WTC11 (cell line): ENCODE results near the gene LRRC10B. TPM values are rescaled to one million over a fixed set of nuclear protein-coding genes. Genes with fewer than 3 reads are reported as not detected.

Experiments used
- ATAC-seq: fragments of 200-7000 bp; cut with Tn5 transposase; 2 replicates; pipeline ENCODE4 v1.10.0; 2021; ENCODE audit warnings: mild to moderate bottlenecking, moderate library complexity
- CTCF ChIA-PET: fragments of 300-600 bp; sonication (Branson Sonifier 250); formaldehyde crosslinking; loops from one replicate; lab custom pipeline; 2021; ENCODE audit warnings: antibody characterized with exemption; lab: Charles Lee
- POLR2A ChIA-PET: fragments of 350-600 bp; sonication (Branson Sonifier 250); formaldehyde crosslinking; loops from one replicate; lab custom pipeline; 2021; ENCODE audit warnings: antibody characterized with exemption; lab: Charles Lee
- DNase-seq: peaks from one replicate; pipeline ENCODE4 v3.0.0; 2021; ENCODE audit warnings: low spot score
- H3K27ac Mint-ChIP-seq: 2 replicates; pipeline ENCODE4 v1.8.0; 2021; ENCODE audit warnings: mixed read lengths
- H3K27me3 Mint-ChIP-seq: 2 replicates; pipeline ENCODE4 v1.8.0; 2021; ENCODE audit warnings: low read depth, mild to moderate bottlenecking, moderate library complexity, mixed read lengths
- H3K36me3 Mint-ChIP-seq: 2 replicates; pipeline ENCODE4 v1.8.0; 2021; ENCODE audit warnings: mixed read lengths
- H3K4me1 Mint-ChIP-seq: 2 replicates; pipeline ENCODE4 v1.8.0; 2022; ENCODE audit warnings: mixed read lengths
- H3K4me3 Mint-ChIP-seq: 2 replicates; pipeline ENCODE4 v1.8.0; 2021; ENCODE audit warnings: mild to moderate bottlenecking, moderate library complexity, mixed read lengths
- H3K9me3 Mint-ChIP-seq: 2 replicates; pipeline ENCODE4 v1.8.0; 2021; ENCODE audit warnings: mixed read lengths
- EMX1 ChIP-seq: fragments of 250-450 bp; sonication (Bioruptor Pico); IDR thresholded peaks from 2 replicates; pipeline ENCODE4 v1.8.0; 2021; ENCODE audit warnings: mild to moderate bottlenecking
- FOXP1 ChIP-seq: sonication (generic); formaldehyde crosslinking; IDR thresholded peaks from 2 replicates; pipeline ENCODE4 v1.8.0; 2022; ENCODE audit warnings: missing genetic modification reagents, mild to moderate bottlenecking, moderate library complexity, borderline replicate concordance
- JUN ChIP-seq: sonication (generic); formaldehyde crosslinking; IDR thresholded peaks from 2 replicates; pipeline ENCODE4 v1.8.0; 2023; ENCODE audit warnings: mild to moderate bottlenecking, missing genetic modification reagents
- NFYB ChIP-seq: sonication (generic); formaldehyde crosslinking; conservative IDR thresholded peaks from 2 replicates; pipeline ENCODE4 v1.8.0; 2022; ENCODE audit warnings: low read depth, missing genetic modification reagents
- RELA ChIP-seq: sonication (generic); formaldehyde crosslinking; IDR thresholded peaks from 2 replicates; pipeline ENCODE4 v1.8.1; 2022; ENCODE audit warnings: missing genetic modification reagents, mild to moderate bottlenecking, borderline replicate concordance
- ZNF219 ChIP-seq: sonication (generic); formaldehyde crosslinking; IDR thresholded peaks from 2 replicates; pipeline ENCODE4 v1.8.0; 2023; ENCODE audit warnings: missing genetic modification reagents, mild to moderate bottlenecking, borderline replicate concordance
- total RNA-seq: library from RNA; stranded (reverse); gene quantifications from 3 replicates; pipeline ENCODE4 v1.2.3, GENCODE V29; 2021
- TF ChIP-seq, protein P1 (sequence below): sonication (generic); formaldehyde crosslinking; IDR thresholded peaks from 2 replicates; pipeline ENCODE4 v1.8.0; 2023; ENCODE audit warnings: mild to moderate bottlenecking, missing genetic modification reagents
- TF ChIP-seq, protein P2 (sequence below): fragments of 250-450 bp; sonication (Bioruptor Pico); IDR thresholded peaks from 2 replicates; pipeline ENCODE4 v1.9.0; 2021; ENCODE audit warnings: mild to moderate bottlenecking
- TF ChIP-seq, protein P3 (sequence below): fragments of 250-450 bp; sonication (Bioruptor Pico); IDR thresholded peaks from 2 replicates; pipeline ENCODE4 v1.9.0; 2021; ENCODE audit warnings: mild to moderate bottlenecking
- TF ChIP-seq, protein P4 (sequence below): fragments of 250-450 bp; sonication (Bioruptor Pico); IDR thresholded peaks from 2 replicates; pipeline ENCODE4 v1.9.0; 2021; ENCODE audit warnings: moderate library complexity, mild to moderate bottlenecking, inconsistent platforms, borderline replicate concordance
- TF ChIP-seq, protein P5 (sequence below): sonication (generic); formaldehyde crosslinking; conservative IDR thresholded peaks from 2 replicates; pipeline ENCODE4 v1.8.1; 2022; ENCODE audit warnings: mild to moderate bottlenecking, missing genetic modification reagents

The LRRC10B gene
- total RNA-seq, 1 experiment from 2014 or later = 1.5 TPM

DNA sequence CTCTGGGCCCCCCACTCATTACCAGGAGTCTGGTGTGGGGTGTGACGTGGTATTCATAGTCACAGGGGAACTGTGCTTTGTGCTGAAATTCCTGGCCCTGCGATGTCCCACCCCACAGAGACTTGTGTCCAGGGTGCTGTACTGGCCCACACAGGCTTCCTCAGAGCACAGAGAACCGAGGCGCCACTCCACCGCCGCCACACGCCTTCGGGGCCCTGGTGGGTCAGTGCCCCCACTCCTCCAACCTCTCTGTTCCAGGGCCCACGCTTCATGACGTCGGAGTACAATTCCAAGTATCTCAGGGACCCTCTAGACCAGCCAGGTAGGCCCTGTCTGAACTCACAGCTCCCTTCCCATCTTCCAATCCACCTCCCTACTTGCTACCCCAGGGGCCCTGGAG is 23.5 kb upstream of the LRRC10B start (continued):
- TF ChIP-seq, protein P1, sequence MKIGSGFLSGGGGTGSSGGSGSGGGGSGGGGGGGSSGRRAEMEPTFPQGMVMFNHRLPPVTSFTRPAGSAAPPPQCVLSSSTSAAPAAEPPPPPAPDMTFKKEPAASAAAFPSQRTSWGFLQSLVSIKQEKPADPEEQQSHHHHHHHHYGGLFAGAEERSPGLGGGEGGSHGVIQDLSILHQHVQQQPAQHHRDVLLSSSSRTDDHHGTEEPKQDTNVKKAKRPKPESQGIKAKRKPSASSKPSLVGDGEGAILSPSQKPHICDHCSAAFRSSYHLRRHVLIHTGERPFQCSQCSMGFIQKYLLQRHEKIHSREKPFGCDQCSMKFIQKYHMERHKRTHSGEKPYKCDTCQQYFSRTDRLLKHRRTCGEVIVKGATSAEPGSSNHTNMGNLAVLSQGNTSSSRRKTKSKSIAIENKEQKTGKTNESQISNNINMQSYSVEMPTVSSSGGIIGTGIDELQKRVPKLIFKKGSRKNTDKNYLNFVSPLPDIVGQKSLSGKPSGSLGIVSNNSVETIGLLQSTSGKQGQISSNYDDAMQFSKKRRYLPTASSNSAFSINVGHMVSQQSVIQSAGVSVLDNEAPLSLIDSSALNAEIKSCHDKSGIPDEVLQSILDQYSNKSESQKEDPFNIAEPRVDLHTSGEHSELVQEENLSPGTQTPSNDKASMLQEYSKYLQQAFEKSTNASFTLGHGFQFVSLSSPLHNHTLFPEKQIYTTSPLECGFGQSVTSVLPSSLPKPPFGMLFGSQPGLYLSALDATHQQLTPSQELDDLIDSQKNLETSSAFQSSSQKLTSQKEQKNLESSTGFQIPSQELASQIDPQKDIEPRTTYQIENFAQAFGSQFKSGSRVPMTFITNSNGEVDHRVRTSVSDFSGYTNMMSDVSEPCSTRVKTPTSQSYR (CRISPR knock-in tag) = no peak
- TF ChIP-seq, protein P2, sequence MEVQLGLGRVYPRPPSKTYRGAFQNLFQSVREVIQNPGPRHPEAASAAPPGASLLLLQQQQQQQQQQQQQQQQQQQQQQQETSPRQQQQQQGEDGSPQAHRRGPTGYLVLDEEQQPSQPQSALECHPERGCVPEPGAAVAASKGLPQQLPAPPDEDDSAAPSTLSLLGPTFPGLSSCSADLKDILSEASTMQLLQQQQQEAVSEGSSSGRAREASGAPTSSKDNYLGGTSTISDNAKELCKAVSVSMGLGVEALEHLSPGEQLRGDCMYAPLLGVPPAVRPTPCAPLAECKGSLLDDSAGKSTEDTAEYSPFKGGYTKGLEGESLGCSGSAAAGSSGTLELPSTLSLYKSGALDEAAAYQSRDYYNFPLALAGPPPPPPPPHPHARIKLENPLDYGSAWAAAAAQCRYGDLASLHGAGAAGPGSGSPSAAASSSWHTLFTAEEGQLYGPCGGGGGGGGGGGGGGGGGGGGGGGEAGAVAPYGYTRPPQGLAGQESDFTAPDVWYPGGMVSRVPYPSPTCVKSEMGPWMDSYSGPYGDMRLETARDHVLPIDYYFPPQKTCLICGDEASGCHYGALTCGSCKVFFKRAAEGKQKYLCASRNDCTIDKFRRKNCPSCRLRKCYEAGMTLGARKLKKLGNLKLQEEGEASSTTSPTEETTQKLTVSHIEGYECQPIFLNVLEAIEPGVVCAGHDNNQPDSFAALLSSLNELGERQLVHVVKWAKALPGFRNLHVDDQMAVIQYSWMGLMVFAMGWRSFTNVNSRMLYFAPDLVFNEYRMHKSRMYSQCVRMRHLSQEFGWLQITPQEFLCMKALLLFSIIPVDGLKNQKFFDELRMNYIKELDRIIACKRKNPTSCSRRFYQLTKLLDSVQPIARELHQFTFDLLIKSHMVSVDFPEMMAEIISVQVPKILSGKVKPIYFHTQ (CRISPR knock-in tag) = no peak

DNA sequence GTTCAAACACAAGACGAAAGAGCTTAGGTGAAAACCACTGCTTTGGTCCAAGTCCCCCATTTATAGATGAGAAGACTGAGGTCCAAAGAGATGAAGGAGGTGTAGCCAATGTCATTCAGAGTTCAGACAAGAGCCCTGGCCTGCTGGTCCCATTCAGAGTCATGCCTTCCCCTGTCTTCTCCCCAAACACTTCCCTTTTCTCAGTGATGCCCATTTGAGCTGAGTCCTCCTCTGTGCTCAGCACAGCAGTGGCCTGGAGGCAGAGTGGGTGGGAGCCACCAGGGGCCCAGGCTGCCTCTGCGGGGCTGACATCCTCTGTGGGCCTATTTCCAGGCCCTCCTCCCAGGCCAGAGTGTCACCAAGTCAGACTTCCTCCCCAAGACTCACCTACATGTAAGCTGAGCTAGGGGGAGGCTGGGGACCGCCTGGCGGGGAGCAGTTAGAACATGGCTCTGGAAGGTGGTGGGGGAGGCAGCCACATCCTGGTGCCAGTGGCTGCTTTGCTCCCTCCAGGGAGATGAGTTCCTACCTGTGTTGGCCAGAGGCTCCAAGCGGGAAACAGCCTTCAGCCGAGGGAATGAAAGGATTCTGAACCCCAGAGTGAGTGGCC is 22.4 kb upstream of the LRRC10B start:
- POLR2A ChIA-PET = no interaction called here
- no peak overlapping the region for H3K27ac Mint-ChIP-seq
- TF ChIP-seq EMX1 = no peak
- TF ChIP-seq RELA = no peak
- TF ChIP-seq, protein P3, sequence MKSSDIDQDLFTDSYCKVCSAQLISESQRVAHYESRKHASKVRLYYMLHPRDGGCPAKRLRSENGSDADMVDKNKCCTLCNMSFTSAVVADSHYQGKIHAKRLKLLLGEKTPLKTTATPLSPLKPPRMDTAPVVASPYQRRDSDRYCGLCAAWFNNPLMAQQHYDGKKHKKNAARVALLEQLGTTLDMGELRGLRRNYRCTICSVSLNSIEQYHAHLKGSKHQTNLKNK (CRISPR knock-in tag) = no peak
- TF ChIP-seq ZNF219 (CRISPR knock-in tag) = no peak
- TF ChIP-seq, protein P2 (CRISPR knock-in tag) = no peak
- TF ChIP-seq NFYB (CRISPR knock-in tag) = no peak
- no peak for TF ChIP-seq JUN
- TF ChIP-seq, protein P4, sequence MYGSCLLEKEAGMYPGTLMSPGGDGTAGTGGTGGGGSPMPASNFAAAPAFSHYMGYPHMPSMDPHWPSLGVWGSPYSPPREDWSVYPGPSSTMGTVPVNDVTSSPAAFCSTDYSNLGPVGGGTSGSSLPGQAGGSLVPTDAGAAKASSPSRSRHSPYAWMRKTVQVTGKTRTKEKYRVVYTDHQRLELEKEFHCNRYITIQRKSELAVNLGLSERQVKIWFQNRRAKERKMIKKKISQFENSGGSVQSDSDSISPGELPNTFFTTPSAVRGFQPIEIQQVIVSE = no peak
- TF ChIP-seq, protein P5, sequence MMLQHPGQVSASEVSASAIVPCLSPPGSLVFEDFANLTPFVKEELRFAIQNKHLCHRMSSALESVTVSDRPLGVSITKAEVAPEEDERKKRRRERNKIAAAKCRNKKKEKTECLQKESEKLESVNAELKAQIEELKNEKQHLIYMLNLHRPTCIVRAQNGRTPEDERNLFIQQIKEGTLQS (CRISPR knock-in tag) = no peak
- TF ChIP-seq FOXP1 (CRISPR knock-in tag) = no peak
- TF ChIP-seq, all 79 proteins: peak for 0
- ATAC-seq (no peak), DNase-seq (no peak)
- 0 out of 2 replicates have a peak, but pooled peaks cover 2% of the 10 kb centered on the region for H3K36me3 Mint-ChIP-seq
- H3K27me3 Mint-ChIP-seq = peaks cover 9% of the 10 kb centered on the region; the same call in 1 of the 2 replicates
- H3K4me3 Mint-ChIP-seq = no peak overlapping the region
- no peaks in the 10 kb centered on the region for H3K9me3 Mint-ChIP-seq
- peaks cover 50% of the 10 kb centered on the region for H3K4me1 Mint-ChIP-seq
- CTCF ChIA-PET = interaction anchor here (0.8 to 11.7 kb wide), 5 partner anchors 15 to 152 kb away, joined by 3 to 552 read pairs (median 7); partner anchors contain the start of gene LRRC10B

DNA sequence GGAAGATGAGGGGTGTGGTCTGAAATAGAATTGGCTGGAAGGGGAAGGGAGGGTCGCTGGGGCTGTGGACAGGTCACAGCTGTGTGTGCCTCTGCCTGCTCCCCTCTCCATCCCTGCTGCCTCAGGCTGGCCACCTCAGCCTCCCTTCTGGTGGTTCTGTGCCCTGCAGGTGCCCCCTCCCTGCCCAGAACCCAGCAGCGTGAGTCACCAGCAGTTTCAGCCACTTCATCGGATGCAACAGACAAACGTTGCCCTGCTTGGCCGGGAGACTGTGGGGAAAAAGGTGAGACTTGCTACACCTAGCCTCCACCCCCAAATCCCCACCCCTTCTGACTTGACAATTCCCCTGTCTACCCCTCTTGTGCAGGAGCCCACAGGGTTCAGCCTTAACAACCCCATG is 21.8 kb upstream of the LRRC10B start:
- H3K9me3 Mint-ChIP-seq = no peaks in the 10 kb centered on the region

More for the DNA sequence above, 21.8 kb upstream of the LRRC10B start:
- Mint-ChIP-seq H3K4me3 (no peak overlapping the region), H3K4me1 (peaks cover 45% of the 10 kb centered on the region), H3K27ac (no peak overlapping the region), H3K36me3 (0 out of 2 replicates have a peak, but pooled peaks cover 2% of the 10 kb centered on the region), H3K27me3 (peaks cover 9% of the 10 kb centered on the region; the same call in 1 of the 2 replicates)
- DNase-seq = no peak
- ATAC-seq = no peak
- CTCF ChIA-PET = interaction anchor here (1.0 to 11.7 kb wide), 3 partner anchors 10 to 45 kb away, joined by 4 to 552 read pairs (median 7); partner anchors contain the start of gene LRRC10B
- TF ChIP-seq, protein P5 (CRISPR knock-in tag) = no peak
- POLR2A ChIA-PET = no interaction called here
